Chondrocyte (in vitro differentiated cells): ENCODE measurements around the gene YDJC. TPM values are rescaled to one million over a fixed set of nuclear protein-coding genes. Genes with fewer than 3 reads are reported as not detected.

Experiments
- DNase-seq: peaks from one replicate; pipeline ENCODE4 v3.0.0; 2021; ENCODE audit warnings: mixed read lengths, low spot score
- H3K27ac Mint-ChIP-seq: one replicate; pipeline ENCODE4 v1.8.0; 2021; ENCODE audit warnings: mild to moderate bottlenecking, moderate library complexity, mixed read lengths; ENCODE audit not compliant: unreplicated experiment
- H3K27me3 Mint-ChIP-seq: 2 replicates; pipeline ENCODE4 v1.8.0; 2021; ENCODE audit warnings: low read depth, mixed read lengths
- H3K36me3 Mint-ChIP-seq: 2 replicates; pipeline ENCODE4 v1.8.0; 2021; ENCODE audit warnings: low read depth, mixed read lengths
- H3K4me1 Mint-ChIP-seq: 2 replicates; pipeline ENCODE4 v1.8.0; 2021; ENCODE audit warnings: low read depth, mild to moderate bottlenecking, mixed read lengths
- H3K4me3 Mint-ChIP-seq: one replicate; pipeline ENCODE4 v1.8.0; 2021; ENCODE audit warnings: mild to moderate bottlenecking, moderate library complexity, mixed read lengths; ENCODE audit not compliant: unreplicated experiment
- H3K9me3 Mint-ChIP-seq: 2 replicates; pipeline ENCODE4 v1.8.0; 2021; ENCODE audit warnings: low read depth, mixed read lengths
- total RNA-seq: library from RNA; stranded (reverse); gene quantifications from 3 replicates; pipeline ENCODE4 v1.2.1, GENCODE V29; 2021
- TF ChIP-seq, protein P1 (sequence below): fragments of 200-600 bp; sonication (generic); IDR thresholded peaks from 2 replicates; pipeline ENCODE4 v1.5.0; 2021; ENCODE audit warnings: antibody characterized with exemption, mild to moderate bottlenecking, moderate library complexity

The YDJC gene
- total RNA-seq, 1 donor from 2014 or later, result 14.6 TPM

DNA sequence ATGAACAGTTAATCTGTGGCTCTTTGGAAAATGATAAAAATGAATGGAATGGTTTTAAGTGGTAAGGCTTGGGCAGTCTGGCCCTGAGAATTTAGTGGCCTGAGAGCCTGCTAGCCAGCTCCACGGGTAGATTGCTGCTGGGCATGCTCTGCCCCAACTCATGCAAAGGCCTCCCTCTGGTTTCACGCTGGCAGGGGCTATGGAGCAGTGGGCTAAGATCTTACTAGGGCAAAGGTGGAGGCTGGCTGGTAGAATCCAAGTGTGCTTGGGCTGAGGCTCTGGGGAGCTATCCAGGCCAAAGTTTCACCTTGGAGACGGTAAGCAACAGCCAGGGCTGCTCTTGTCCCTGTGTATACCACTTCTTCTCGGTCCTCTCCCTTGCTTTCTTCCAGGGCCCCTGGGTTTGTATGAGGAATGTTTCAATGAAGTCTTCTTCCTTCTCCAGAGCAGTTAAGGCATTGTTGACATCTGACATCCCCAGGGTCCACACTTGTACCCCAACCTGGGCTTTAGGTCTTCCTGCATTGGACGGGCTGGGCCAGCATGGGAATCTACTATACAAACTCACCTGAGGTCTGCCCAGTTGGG lies 34.9 kb downstream of the YDJC start:
- H3K27ac Mint-ChIP-seq, result peak overlapping the region; percentile 42
- DNase-seq, result no peak
- no peak overlapping the region for H3K4me3 Mint-ChIP-seq
- H3K4me1 Mint-ChIP-seq, result peaks cover 36% of the 10 kb centered on the region
- TF ChIP-seq, protein P1, sequence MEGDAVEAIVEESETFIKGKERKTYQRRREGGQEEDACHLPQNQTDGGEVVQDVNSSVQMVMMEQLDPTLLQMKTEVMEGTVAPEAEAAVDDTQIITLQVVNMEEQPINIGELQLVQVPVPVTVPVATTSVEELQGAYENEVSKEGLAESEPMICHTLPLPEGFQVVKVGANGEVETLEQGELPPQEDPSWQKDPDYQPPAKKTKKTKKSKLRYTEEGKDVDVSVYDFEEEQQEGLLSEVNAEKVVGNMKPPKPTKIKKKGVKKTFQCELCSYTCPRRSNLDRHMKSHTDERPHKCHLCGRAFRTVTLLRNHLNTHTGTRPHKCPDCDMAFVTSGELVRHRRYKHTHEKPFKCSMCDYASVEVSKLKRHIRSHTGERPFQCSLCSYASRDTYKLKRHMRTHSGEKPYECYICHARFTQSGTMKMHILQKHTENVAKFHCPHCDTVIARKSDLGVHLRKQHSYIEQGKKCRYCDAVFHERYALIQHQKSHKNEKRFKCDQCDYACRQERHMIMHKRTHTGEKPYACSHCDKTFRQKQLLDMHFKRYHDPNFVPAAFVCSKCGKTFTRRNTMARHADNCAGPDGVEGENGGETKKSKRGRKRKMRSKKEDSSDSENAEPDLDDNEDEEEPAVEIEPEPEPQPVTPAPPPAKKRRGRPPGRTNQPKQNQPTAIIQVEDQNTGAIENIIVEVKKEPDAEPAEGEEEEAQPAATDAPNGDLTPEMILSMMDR, result no peak
- H3K36me3 Mint-ChIP-seq, result peaks cover 23% of the 10 kb centered on the region
- no peaks in the 10 kb centered on the region for H3K27me3 Mint-ChIP-seq
- no peaks in the 10 kb centered on the region for H3K9me3 Mint-ChIP-seq

DNA sequence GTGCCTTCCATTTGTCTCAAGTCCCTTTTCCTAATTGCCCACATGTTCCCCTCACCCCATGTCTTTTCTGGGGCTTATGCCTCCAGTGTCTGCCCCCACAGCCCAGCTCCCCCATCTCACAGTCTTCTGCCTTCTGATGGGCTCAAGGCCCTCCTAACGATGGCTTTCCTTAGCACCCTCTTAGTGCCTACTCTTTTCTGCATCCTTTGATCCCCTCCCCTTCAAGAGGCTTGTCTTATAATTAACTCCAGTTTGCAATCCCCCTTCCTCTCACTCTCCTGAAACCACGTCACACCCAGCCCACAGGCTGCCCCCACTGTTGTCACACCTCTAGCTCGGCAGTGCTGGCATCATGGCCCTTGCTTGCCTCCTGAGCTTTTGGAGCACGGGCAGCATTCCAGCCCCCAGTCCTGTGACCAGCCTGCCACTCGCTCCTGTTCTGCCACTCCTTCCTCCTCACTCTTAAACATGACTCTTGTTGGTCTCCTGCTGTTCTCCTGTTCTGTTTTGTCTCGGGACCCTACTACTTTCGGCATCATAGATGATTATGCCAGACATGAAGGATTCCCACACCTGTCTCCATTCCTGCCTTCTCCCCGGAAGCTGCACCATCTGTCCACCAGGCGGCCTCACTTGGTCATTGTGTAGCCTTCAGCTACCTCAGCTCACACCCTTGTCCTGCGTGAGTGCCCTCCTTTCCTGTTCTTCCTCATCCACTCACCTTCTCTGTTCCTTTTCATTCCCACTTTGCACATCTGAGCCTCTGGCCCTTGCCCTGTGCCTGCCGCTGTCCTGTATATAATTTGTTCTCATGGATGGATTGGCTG lies 36.2 kb downstream of the YDJC start:
- TF ChIP-seq, protein P1, result peak; percentile 55
- no peak overlapping the region for H3K4me3 Mint-ChIP-seq
- H3K4me1 Mint-ChIP-seq, result peaks cover 29% of the 10 kb centered on the region
- H3K27me3 Mint-ChIP-seq, result no peaks in the 10 kb centered on the region
- peak overlapping the region; percentile 34 for H3K27ac Mint-ChIP-seq
- DNase-seq, result no peak
- no peaks in the 10 kb centered on the region for H3K9me3 Mint-ChIP-seq
- peaks cover 21% of the 10 kb centered on the region for H3K36me3 Mint-ChIP-seq

DNA sequence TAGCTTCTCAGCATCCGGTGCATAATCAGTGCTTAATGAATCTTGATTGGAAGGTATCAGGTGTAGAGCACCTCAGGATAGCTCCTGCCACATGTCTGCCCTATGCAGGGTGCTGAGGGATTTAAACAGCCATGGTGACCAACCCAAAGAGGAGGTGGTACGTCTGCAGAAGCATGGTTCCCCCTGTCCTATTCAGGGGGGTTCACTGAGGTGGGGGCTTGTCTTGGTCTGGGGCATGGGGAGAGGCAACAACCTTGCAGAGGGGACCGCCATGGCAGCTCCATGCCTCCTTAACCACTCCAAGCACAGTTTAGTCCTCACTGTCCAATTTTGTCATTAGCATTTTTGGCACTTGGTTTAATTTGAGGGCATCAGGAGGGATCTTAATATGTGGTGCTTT lies 37.4 kb downstream of the YDJC start:
- Mint-ChIP-seq H3K4me3 (no peak overlapping the region), H3K27me3 (no peaks in the 10 kb centered on the region), H3K4me1 (peaks cover 31% of the 10 kb centered on the region), H3K36me3 (peaks cover 21% of the 10 kb centered on the region), H3K9me3 (no peaks in the 10 kb centered on the region), H3K27ac (no peak overlapping the region)
- TF ChIP-seq, protein P1, result no peak
- DNase-seq, result no peak

DNA sequence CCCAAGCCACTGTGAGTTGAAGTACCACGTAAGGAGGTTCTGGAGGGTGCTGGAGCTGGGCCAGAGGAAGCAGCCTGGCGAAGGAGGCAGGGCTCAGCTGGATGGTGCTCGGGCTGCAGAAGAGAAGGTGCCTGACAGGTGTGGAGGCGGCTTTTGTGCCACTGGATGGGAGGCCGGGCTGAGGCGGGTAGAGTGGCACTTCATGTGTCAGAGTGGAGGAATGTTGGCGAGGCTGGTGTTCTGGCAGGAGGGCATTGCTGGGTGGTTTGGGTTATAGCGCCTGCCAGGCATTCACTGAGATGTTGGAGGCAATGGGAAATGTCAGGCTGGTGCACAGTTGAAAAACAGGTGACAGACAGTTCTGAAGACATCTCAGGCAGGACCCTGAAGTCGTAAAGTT lies 38.1 kb downstream of the YDJC start:
- no peaks in the 10 kb centered on the region for H3K27me3 Mint-ChIP-seq
- H3K4me3 Mint-ChIP-seq, result no peak overlapping the region
- H3K4me1 Mint-ChIP-seq, result peaks cover 31% of the 10 kb centered on the region
- no peak overlapping the region for H3K27ac Mint-ChIP-seq
- TF ChIP-seq, protein P1, result no peak
- H3K9me3 Mint-ChIP-seq, result no peaks in the 10 kb centered on the region
- no peak for DNase-seq
- peaks cover 20% of the 10 kb centered on the region for H3K36me3 Mint-ChIP-seq

DNA sequence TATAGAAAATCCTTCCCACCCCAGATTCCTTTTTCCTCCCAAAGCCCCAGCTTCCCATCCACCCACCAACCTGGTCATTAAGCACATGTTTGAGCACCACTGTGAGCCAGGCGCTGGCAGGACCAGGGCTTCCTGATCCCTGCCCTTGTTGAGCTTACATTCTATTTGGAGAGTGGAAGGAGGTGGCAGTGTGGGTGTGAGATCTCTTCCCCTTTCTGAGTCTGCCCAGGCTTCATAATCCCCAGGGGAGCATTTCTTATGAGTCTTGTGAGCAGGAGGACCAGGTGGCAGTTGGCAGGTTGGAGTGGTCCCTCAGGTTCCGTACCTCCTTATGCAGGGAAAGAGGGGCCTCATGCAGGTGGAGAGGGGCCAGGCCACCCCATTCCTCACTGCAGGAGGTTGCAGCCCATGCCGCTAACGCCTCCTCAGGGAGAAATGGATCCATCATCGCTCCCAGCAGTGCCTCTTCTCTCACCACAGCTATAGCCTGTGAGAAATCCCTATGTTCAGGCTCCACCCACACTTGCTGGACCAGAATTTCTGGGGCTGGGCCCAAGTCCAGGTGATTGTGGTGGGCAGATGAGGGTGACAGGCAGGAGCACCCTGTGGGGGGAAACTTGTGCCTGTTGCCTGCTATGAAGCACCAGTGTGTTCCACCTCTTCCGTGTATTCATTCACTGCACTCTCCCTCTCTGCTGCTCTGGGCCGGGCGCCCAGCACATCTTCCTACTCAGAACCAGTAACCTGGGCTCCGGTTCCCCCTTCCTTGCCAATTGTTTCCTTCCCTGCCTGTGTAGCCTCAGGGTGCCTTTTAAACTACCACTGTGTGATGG lies 38.8 kb downstream of the YDJC start:
- Mint-ChIP-seq H3K4me3 (no peak overlapping the region), H3K27ac (no peak overlapping the region), H3K36me3 (peaks cover 19% of the 10 kb centered on the region), H3K9me3 (no peaks in the 10 kb centered on the region), H3K27me3 (no peaks in the 10 kb centered on the region), H3K4me1 (peaks cover 31% of the 10 kb centered on the region)
- DNase-seq, result no peak
- TF ChIP-seq, protein P1, result no peak
